ENCODE measurements around the gene PARP15. TPM values are rescaled to one million over a fixed set of nuclear protein-coding genes. Genes with fewer than 3 reads are reported as not detected.
A peak's percentile ranks its signal among the peaks of the same experiment; 100 is the strongest.

PARP15 gene
- total and polyA plus RNA-seq, 2 donors (not counting 3 experiments of a cell fraction or from before 2014, with no cell fraction given) = 0.81 to 1.4 TPM

DNA sequence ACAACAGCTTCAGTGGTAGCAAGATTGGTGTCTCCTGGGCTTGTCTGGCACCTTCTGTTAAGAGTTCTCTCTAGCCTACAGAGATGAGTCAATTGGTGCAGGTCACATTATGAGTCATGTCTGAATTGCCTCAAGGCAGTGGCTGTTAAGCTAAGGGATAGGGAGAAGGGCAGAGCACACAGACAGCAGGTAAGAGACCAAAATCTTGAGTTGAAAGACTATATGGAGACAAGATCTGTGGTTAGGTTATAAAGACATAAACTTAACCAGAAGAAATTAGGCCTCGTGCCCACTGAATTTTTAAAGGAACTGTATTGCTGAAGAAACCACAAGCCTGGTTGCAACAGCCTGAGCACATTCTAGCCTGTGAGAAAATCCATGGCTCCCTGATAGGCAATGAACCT, 43.5 kb upstream of the PARP15 start:
- Histone ChIP-seq H3K9me3 (replicated peaks; ENCODE audit: control insufficient read depth, insufficient read depth, low read length) (no peaks in the 10 kb centered on the region), H2AFZ (ENCODE audit: low read depth, low read length) (no peak overlapping the region), H3K9me1 (replicated peaks; ENCODE audit: control insufficient read depth, extremely low read depth, insufficient read depth, low read length) (no peaks in the 10 kb centered on the region), H3K36me3 (ENCODE audit: control insufficient read depth in 2 of 2, extremely low read depth in 1 of 2, insufficient read depth in 2 of 2, low read length in 2 of 2) (peaks cover 4 to 5% of the 10 kb centered on the region in 2 experiments), H3K4me3 (replicated peaks in 1 of 3; ENCODE audit: insufficient read depth in 1 of 3, low read depth in 1 of 3, low read length in 3 of 3) (no peak overlapping the region), H3K27ac (ENCODE audit: insufficient read depth, low read depth, low read length) (no peak overlapping the region), H3K4me2 (ENCODE audit: insufficient read depth, low read length) (no peak overlapping the region), H3K27me3 (ENCODE audit: control insufficient read depth in 2 of 2, insufficient read depth in 2 of 2, low read length in 2 of 2) (no peaks in the 10 kb centered on the region), H4K20me1 (replicated peaks; ENCODE audit: control insufficient read depth, extremely low read depth, insufficient read depth, low read length) (no peaks in the 10 kb centered on the region), H3K9ac (replicated peaks; ENCODE audit: extremely low read depth, insufficient read depth, low read length) (no peak overlapping the region), H3K4me1 (ENCODE audit: control insufficient read depth, extremely low read depth, insufficient read depth, low read length) (no peaks in the 10 kb centered on the region), H3K79me2 (ENCODE audit: control insufficient read depth, insufficient read depth, low read length) (no peaks in the 10 kb centered on the region)
- intact Hi-C loops (cut with micrococcal nuclease) (no loop called here), dilution Hi-C loops (cut with MboI; ENCODE audit: extremely low pct_ligation_motif_present, low sequenced_read_pairs) (no loop called here)
- CTCF ChIA-PET = interaction anchor here (1.0 to 1.4 kb wide), 2 partner anchors 9 to 15 kb away, joined by 6 read pairs; no protein-coding TSS in a partner anchor
- BruUV-seq (replicated peaks) = no TSS peak
- FAIRE-seq (no peak), DNase-seq (ENCODE audit: low read depth, low spot score) (no peak)
- POLR2A ChIA-PET = no interaction called here
- TF ChIP-seq, protein P1, sequence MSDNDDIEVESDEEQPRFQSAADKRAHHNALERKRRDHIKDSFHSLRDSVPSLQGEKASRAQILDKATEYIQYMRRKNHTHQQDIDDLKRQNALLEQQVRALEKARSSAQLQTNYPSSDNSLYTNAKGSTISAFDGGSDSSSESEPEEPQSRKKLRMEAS (IDR thresholded peaks at IDR 0.05; ENCODE audit: insufficient read depth, insufficient read length) = no peak
- peak; percentile 69 for TF ChIP-seq FOS (IDR thresholded peaks at IDR 0.05; ENCODE audit: borderline replicate concordance, insufficient read depth, low read length)

DNA sequence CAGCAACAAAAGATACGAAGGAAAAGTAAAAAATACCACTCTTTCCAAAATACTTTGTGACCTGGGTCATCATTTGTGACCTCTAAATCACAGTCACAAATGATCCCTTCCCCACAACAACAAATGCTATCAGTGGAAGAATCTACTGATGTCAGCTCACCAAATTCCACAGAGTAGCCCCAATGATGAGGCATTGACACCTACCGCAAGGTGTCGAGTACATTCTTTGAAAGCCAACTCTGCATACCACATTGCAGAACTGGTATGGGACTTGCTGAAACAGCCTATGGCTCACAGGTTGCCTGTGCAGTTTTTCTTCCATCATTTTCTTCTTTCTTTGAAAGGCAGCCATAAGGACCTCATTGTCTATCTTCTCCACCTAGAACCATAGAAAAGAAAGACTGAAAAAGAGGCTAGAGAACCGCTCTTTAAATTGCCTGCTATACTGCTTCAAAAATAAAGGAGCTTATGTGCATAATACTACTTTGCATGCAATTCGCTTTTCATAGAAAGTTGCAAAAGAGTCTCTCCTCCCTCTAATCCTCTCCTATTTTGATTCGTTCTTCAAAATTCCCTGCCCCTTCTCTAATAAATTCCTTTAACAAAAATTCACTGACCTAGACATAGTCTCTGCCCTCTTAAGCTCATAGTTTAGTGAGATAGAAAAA, 41.4 kb upstream of the PARP15 start:
- H3K9me1 ChIP-seq (replicated peaks; ENCODE audit: control insufficient read depth, extremely low read depth, insufficient read depth, low read length) = no peaks in the 10 kb centered on the region
- H3K4me3 ChIP-seq (replicated peaks in 1 of 3; ENCODE audit: insufficient read depth in 1 of 3, low read depth in 1 of 3, low read length in 3 of 3) = no peak overlapping the region
- no peak overlapping the region for H3K9ac ChIP-seq (replicated peaks; ENCODE audit: extremely low read depth, insufficient read depth, low read length)
- no peaks in the 10 kb centered on the region for H3K9me3 ChIP-seq (replicated peaks; ENCODE audit: control insufficient read depth, insufficient read depth, low read length)
- H3K27me3 ChIP-seq (ENCODE audit: control insufficient read depth in 2 of 2, insufficient read depth in 2 of 2, low read length in 2 of 2) = no peaks in the 10 kb centered on the region
- intact Hi-C loops (cut with micrococcal nuclease) (no loop called here), dilution Hi-C loops (cut with MboI; ENCODE audit: extremely low pct_ligation_motif_present, low sequenced_read_pairs) (no loop called here)
- no peak for TF ChIP-seq POLR2AphosphoS5 (IDR thresholded peaks at IDR 0.05; ENCODE audit: insufficient read depth, low read depth, low read length)
- TF ChIP-seq FOS (IDR thresholded peaks at IDR 0.05; ENCODE audit: borderline replicate concordance, insufficient read depth, low read length) = no peak
- TF ChIP-seq, protein P1 (IDR thresholded peaks at IDR 0.05; ENCODE audit: insufficient read depth, insufficient read length) = no peak
- no peak for TF ChIP-seq JUN (IDR thresholded peaks at IDR 0.05; ENCODE audit: borderline replicate concordance, insufficient read depth, insufficient read length, low read depth)
- TF ChIP-seq GATA2 (IDR thresholded peaks at IDR 0.05; ENCODE audit: insufficient read depth, insufficient read length, low read depth, low read length) = no peak
- TF ChIP-seq, protein P2, sequence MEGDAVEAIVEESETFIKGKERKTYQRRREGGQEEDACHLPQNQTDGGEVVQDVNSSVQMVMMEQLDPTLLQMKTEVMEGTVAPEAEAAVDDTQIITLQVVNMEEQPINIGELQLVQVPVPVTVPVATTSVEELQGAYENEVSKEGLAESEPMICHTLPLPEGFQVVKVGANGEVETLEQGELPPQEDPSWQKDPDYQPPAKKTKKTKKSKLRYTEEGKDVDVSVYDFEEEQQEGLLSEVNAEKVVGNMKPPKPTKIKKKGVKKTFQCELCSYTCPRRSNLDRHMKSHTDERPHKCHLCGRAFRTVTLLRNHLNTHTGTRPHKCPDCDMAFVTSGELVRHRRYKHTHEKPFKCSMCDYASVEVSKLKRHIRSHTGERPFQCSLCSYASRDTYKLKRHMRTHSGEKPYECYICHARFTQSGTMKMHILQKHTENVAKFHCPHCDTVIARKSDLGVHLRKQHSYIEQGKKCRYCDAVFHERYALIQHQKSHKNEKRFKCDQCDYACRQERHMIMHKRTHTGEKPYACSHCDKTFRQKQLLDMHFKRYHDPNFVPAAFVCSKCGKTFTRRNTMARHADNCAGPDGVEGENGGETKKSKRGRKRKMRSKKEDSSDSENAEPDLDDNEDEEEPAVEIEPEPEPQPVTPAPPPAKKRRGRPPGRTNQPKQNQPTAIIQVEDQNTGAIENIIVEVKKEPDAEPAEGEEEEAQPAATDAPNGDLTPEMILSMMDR (IDR thresholded peaks at IDR 0.05; ENCODE audit: extremely low read depth in 1 of 2, insufficient read depth in 1 of 2, low read depth in 1 of 2, low read length in 2 of 2) = no peak
- TF ChIP-seq POLR2A (IDR thresholded peaks at IDR 0.05; ENCODE audit: low read depth, low read length) = no peak
- H3K4me1 ChIP-seq (ENCODE audit: control insufficient read depth, extremely low read depth, insufficient read depth, low read length) = no peaks in the 10 kb centered on the region
- ChIA-PET POLR2A (no interaction called here), CTCF (no interaction called here)
- H4K20me1 ChIP-seq (replicated peaks; ENCODE audit: control insufficient read depth, extremely low read depth, insufficient read depth, low read length) = no peaks in the 10 kb centered on the region
- H2AFZ ChIP-seq (ENCODE audit: low read depth, low read length) = no peak overlapping the region
- H3K36me3 ChIP-seq (ENCODE audit: control insufficient read depth in 2 of 2, extremely low read depth in 1 of 2, insufficient read depth in 2 of 2, low read length in 2 of 2) = peaks cover 4 to 5% of the 10 kb centered on the region in 2 experiments
- FAIRE-seq (no peak), DNase-seq (ENCODE audit: low read depth, low spot score) (no peak)
- BruUV-seq (replicated peaks) = no TSS peak
- no peak overlapping the region for H3K4me2 ChIP-seq (ENCODE audit: insufficient read depth, low read length)
- H3K79me2 ChIP-seq (ENCODE audit: control insufficient read depth, insufficient read depth, low read length) = no peaks in the 10 kb centered on the region
- H3K27ac ChIP-seq (ENCODE audit: insufficient read depth, low read depth, low read length) = no peak overlapping the region

Measured in endothelial cell of umbilical vein (primary cell).